Measurements from ENCODE around the gene TMOD1. TPM values are rescaled to one million over a fixed set of nuclear protein-coding genes. Genes with fewer than 3 reads are reported as not detected.

TMOD1 gene
- total RNA-seq, 1 experiment from 2014 or later: not detected

- CTCF ChIA-PET: no interaction called here
- no peaks in the 10 kb centered on the region for H3K36me3 ChIP-seq (ENCODE audit: low read depth, low read length)
- no peak for TF ChIP-seq EZH2phosphoT487 (IDR thresholded peaks at IDR 0.05; ENCODE audit: borderline replicate concordance, low read length)
- TF ChIP-seq CTCF (conservative IDR thresholded peaks at IDR 0.05; ENCODE audit: low read depth, low read length): no peak
- TF ChIP-seq EZH2 (IDR thresholded peaks at IDR 0.05; ENCODE audit: low read length, unreplicated experiment): no peak
Observed at GRCh38 chr9:97459326-97459725, 42.1 kb upstream of the TMOD1 start.

GRCh38 chr9:97462159-97462558, 39.3 kb upstream of the TMOD1 start:
- ChIA-PET CTCF (no interaction called here), POLR2A (ENCODE audit: unreplicated experiment) (no interaction called here)
- no peak overlapping the region for H3K4me3 ChIP-seq (ENCODE audit: low read length)
- no peak for DNase-seq
- no peaks in the 10 kb centered on the region for H3K79me2 ChIP-seq (ENCODE audit: low read length)
- H3K4me2 ChIP-seq (ENCODE audit: low read length): no peak overlapping the region
- no peak overlapping the region for H3K27ac ChIP-seq (ENCODE audit: low read length)
- H3K9me2 ChIP-seq (replicated peaks; ENCODE audit: low read length): no peaks in the 10 kb centered on the region
- H3K36me3 ChIP-seq (ENCODE audit: low read depth, low read length): no peaks in the 10 kb centered on the region
- no peak overlapping the region for H3K9ac ChIP-seq (ENCODE audit: low read length)
- no peak overlapping the region for H2AFZ ChIP-seq (ENCODE audit: low read length)
- H3K4me1 ChIP-seq (ENCODE audit: insufficient read depth, low read length): no peaks in the 10 kb centered on the region
- no peaks in the 10 kb centered on the region for H3F3A ChIP-seq (ENCODE audit: low read length, unreplicated experiment)
- no peaks in the 10 kb centered on the region for H3K9me3 ChIP-seq (ENCODE audit: low read length)
- H4K20me1 ChIP-seq (ENCODE audit: low read length): no peaks in the 10 kb centered on the region
- no peak for ATAC-seq
- TF ChIP-seq EZH2 (IDR thresholded peaks at IDR 0.05; ENCODE audit: low read length, unreplicated experiment) (no peak), CTCF (conservative IDR thresholded peaks at IDR 0.05; ENCODE audit: low read depth, low read length) (no peak), EZH2phosphoT487 (IDR thresholded peaks at IDR 0.05; ENCODE audit: borderline replicate concordance, low read length) (no peak)
- no TSS peak for BruUV-seq (replicated peaks)
- intact Hi-C loops (cut with micrococcal nuclease): no loop called here
- no peaks in the 10 kb centered on the region for H3K27me3 ChIP-seq (ENCODE audit: low read length)

More at GRCh38 chr9:97459326-97459725, 42.1 kb upstream of the TMOD1 start:
- Histone ChIP-seq H4K20me1 (ENCODE audit: low read length) (no peaks in the 10 kb centered on the region), H2AFZ (ENCODE audit: low read length) (no peak overlapping the region), H3K4me3 (ENCODE audit: low read length) (no peak overlapping the region), H3K9me3 (ENCODE audit: low read length) (no peaks in the 10 kb centered on the region), H3K9me2 (replicated peaks; ENCODE audit: low read length) (no peaks in the 10 kb centered on the region), H3K4me2 (ENCODE audit: low read length) (no peak overlapping the region), H3K4me1 (ENCODE audit: insufficient read depth, low read length) (no peaks in the 10 kb centered on the region), H3F3A (ENCODE audit: low read length, unreplicated experiment) (no peaks in the 10 kb centered on the region), H3K9ac (ENCODE audit: low read length) (no peak overlapping the region), H3K27ac (ENCODE audit: low read length) (no peak overlapping the region), H3K27me3 (ENCODE audit: low read length) (no peaks in the 10 kb centered on the region), H3K79me2 (ENCODE audit: low read length) (no peaks in the 10 kb centered on the region)
- DNase-seq (no peak), ATAC-seq (no peak)
- POLR2A ChIA-PET (ENCODE audit: unreplicated experiment): no interaction called here
- intact Hi-C loops (cut with micrococcal nuclease): no loop called here
- no TSS peak for BruUV-seq (replicated peaks)

GRCh38 chr9:97462914-97463313, 38.6 kb upstream of the TMOD1 start:
- Histone ChIP-seq H3F3A (ENCODE audit: low read length, unreplicated experiment) (no peaks in the 10 kb centered on the region), H3K27me3 (ENCODE audit: low read length) (no peaks in the 10 kb centered on the region), H3K4me1 (ENCODE audit: insufficient read depth, low read length) (no peaks in the 10 kb centered on the region), H3K79me2 (ENCODE audit: low read length) (no peaks in the 10 kb centered on the region), H3K4me3 (ENCODE audit: low read length) (no peak overlapping the region), H3K36me3 (ENCODE audit: low read depth, low read length) (no peaks in the 10 kb centered on the region), H3K9me3 (ENCODE audit: low read length) (no peaks in the 10 kb centered on the region), H3K4me2 (ENCODE audit: low read length) (no peak overlapping the region), H4K20me1 (ENCODE audit: low read length) (no peaks in the 10 kb centered on the region), H3K27ac (ENCODE audit: low read length) (no peak overlapping the region), H3K9me2 (replicated peaks; ENCODE audit: low read length) (no peaks in the 10 kb centered on the region), H2AFZ (ENCODE audit: low read length) (no peak overlapping the region), H3K9ac (ENCODE audit: low read length) (no peak overlapping the region)
- no TSS peak for BruUV-seq (replicated peaks)
- CTCF ChIA-PET: interaction anchor here (0.7 kb wide), 1 partner anchor 11 kb away, joined by 4 read pairs; no protein-coding TSS in a partner anchor
- intact Hi-C loops (cut with micrococcal nuclease): no loop called here
- POLR2A ChIA-PET (ENCODE audit: unreplicated experiment): no interaction called here
- TF ChIP-seq CTCF (conservative IDR thresholded peaks at IDR 0.05; ENCODE audit: low read depth, low read length) (no peak), EZH2phosphoT487 (IDR thresholded peaks at IDR 0.05; ENCODE audit: borderline replicate concordance, low read length) (no peak), EZH2 (IDR thresholded peaks at IDR 0.05; ENCODE audit: low read length, unreplicated experiment) (no peak)
- ATAC-seq (no peak), DNase-seq (no peak)
